NCI-H2107 treated with DMSO at 0.1 percent for 48 hours (cell line): ENCODE results near the gene MAGI3.
A peak's percentile ranks its signal among the peaks of the same experiment; 100 is the strongest.

Experiments used
- DNase-seq: peaks from one replicate; lab custom pipeline; 2025; ENCODE audit not compliant: unreplicated experiment; lab: John Stamatoyannopoulos, UW

The MAGI3 gene

DNA sequence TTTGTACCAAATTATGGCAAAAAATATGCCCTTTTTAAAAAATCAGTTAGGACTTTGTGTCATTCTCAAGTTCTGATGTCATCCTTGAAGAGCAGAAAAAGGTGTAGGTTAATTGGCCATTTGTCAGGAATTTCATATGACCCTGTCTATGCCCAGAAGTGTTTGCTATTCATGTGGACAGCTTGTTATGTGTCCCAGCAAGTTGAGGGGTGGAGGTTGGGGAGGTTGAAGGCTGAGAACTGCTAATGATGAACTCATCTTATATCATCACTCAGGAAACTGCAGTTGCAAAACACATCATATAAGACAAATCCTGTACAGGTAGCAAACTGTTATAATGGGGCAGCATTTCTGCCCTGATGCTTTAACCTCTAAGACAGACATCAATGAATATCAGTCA lies 262.5 kb downstream of the MAGI3 start:
- DNase-seq = no peak

DNA sequence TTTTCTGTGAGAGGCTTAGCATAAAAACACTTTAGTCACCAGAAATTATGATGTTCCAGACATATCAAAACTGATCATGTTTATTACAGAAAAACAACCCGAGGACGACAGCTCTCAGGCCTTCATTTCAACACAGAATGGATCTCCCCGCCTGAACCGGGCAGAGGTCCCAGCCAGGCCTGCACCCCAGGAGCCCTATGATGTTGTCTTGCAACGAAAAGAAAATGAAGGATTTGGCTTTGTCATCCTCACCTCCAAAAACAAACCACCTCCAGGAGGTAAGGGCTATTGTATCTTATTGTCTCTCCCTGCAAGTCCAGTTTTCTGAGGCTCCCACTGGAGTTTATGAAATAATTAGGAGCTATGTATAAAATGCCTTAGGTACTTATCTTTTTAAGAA lies 263.4 kb downstream of the MAGI3 start:
- no peak for DNase-seq

DNA sequence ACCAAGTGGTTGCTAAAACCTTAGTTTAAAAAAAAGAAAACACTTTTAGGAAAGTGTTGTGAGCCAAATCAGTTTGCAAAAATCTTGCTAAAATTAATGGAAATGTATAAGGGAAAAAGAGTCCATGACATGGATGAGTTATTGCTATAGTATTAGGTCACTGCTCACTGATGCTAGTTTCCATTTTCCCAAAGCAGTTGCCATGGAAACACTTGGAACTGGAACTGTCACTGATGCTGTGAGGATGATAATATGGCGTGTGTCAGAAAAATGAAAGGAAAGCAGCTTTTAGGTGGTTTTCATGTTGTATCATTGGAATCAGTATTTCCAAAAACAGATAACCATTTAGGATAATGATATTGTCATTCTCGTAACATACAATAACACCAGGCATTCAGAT lies 264.6 kb downstream of the MAGI3 start:
- no peak for DNase-seq

DNA sequence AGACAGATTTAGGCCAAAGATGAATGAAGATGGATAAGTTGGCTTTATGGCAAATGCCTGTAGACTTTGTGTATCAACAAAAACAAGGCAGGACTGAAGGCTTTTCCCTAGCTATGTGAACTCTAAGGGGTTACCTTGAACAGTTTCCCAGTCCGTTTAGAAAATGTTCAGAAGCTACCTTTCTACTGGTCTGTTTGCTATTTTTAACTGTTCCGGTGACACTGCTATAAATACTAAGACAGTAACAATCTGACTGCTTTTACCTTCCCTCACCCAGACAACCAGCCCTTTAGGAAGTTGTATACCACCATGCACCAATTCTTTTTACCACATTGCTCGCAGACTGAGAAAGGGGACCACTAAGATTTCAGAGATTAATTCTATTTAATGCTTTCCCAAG lies 266.8 kb downstream of the MAGI3 start:
- DNase-seq = no peak

DNA sequence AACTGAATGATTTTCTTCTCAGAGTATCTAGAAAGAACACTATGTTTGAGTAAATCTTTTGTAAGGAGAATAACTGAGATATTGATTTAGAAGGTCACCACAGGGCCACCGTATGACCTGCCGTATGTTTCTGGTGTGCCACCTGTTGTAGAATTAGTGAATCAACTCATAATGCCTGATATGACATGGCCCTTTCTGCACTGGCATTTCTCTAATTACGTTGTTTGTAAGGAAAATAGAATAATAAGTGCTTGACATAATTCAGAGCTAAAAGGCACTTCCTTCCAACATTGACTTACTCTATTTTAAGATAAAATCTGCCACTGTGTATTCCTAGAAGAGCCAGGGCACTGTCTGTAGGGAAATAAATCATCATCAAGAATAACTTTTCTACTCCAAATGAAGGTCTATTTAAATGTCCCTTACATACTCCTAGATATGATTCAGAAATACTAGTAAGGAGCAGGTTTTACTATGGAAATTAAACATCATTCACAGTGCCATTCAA lies 267.3 kb downstream of the MAGI3 start:
- DNase-seq = no peak

DNA sequence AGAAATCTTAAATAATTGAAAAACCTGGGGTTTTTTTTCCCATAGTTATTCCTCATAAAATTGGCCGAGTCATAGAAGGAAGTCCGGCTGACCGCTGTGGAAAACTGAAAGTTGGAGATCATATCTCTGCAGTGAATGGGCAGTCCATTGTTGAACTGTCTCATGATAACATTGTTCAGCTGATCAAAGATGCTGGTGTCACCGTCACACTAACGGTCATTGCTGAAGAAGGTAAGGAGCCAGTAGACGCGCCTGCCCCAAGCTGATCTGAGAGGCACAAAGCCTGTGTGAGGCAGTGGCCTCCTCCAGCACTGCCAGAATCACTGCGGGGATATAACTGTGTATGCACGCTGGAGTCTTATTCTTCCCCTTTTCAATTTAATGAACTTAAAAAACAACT lies 268.7 kb downstream of the MAGI3 start:
- DNase-seq = no peak

DNA sequence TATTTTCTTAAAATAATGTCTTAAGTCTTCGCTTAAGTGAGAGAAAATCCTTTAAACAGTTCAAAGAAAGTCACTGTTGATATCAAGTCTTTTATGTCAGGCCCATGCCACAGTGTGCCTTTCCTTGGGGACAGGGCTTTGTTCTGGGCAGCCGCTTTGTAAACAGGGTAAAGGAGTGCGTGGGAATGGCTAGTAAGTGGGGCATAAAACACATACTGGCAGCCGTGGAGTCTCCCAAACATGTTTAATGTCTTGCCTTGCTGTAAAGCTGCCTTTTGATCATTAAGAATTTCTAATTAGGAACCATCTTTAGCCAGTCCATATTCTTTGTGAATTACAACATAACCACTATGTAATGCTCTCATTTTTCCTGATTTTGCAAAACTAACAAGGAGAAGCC lies 269.2 kb downstream of the MAGI3 start:
- no peak for DNase-seq

DNA sequence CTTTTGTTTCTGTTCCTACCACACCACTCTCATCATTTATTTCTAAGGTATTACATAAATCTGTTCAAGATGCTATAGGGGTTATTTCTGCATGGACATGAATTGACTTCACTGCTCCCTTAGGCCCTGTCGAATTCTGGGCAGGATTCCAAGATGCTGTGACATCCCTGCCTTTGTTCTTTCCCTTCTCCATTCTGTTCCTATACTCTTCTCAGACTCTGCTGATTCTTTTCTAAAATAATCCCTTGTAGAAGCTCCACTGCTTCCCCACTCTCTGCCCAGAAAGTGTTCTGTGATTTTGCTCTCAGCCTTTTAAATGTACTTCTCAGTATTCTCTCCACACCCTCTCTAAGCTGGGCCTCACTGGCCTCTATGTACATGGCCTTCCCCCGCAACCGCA lies 269.8 kb downstream of the MAGI3 start:
- DNase-seq = no peak

DNA sequence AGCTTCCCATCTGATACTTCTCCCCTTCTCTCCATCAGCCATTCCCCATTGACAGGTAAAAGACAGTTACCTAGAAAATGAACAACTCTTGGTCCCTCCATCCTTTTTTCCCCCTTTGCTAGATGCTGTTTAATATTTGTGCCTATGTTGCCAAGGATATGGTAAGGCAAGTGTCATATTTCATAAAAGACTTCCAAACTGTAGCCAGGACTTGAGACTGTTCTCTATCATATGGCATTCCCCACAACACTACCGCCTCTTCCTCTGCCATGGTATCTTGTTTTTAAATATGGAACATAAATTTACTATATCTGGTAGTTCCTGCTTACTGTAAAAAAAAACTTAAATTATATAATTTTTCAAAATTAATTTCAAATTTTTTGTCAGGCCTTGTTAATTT lies 271.8 kb downstream of the MAGI3 start:
- DNase-seq = no peak

DNA sequence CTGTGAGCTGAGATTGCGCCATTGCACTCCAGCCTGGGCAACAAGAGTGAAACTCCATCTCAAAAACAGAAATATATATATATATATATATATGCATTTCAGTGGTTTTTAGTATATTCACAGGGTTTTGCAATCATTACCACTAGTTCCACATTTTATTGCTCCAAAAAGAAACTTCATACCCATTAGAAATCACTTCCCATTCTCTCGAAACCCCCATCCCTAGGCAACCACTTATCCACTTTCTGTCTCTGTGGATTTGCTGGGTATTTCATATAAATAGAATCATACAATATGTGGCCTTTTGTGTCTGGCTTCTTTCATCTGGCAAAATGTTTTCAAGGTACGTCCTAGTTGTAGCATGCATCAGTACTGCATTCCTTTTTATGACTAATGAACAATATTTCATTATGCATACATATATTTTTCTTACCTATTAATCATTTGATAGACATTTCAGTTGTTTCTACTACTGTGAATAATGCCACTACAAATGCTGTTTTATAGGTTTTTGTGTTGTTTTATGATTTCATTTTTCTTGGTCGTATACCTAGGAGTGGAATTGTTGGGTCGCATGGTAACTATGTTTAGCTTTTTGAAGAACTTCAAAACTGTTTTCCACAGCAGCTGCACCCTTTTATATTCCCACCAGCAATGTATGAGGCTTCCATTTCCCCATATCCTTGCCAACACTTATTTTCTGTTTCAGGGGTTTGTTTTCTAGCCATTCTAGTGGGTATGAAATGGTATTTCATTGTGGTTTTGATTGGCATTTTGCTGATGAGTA lies 273.0 kb downstream of the MAGI3 start:
- DNase-seq = no peak

DNA sequence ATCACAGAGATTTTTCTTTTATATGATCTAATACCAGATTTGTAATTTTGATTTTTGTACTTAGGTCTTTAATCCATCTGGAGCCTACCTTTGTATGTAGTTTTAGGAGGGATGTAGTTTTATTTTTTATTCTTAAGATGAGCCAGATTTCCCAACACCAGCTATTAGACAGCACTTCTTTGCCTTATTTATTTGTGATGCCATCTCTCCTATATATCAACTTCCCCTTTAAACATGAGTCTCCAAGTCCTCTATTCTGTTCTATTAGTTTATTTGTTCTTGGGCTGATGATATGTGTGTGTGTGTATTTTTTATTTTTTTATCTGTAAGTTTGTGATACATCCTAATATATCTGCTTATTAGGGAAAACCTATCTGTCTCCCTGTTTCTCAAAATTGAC lies 274.8 kb downstream of the MAGI3 start:
- DNase-seq = no peak

DNA sequence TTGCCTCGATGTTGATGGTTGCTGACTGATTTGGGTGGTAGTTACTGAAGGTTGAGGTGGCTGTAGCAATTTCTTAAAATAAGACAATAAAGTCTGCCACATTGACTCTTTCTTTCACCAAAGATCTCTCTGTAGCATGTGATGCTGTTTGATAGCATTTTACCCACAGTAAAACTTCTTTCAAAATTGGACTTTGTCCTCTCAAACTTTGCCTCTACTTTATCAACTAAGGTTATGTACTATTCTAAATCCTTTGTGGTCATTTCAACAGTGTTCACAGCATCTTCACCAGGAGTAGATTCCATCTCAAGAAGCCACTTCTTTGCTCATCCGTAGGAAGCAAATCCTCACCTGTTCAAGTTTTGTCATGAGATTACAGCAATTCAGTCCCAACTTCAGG lies 275.8 kb downstream of the MAGI3 start:
- no peak for DNase-seq

DNA sequence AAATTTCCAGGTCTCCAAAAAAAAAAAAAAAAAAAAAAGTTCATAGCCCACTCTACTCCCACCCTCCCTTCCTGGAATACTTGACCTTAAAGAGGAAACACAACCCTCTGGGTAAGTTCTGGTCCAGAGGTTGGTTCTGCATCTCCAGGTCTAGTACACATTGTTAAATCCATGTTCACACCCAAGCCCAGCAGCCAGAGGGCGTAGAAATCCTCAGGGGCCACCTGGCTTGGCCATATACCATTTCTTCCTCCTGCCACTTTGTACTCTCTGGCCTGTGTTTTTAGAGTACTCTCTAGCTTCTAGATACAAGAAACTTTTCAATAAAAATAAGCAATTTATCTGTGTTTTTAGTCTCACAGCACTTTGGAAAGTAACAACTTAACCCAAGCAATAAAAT lies 279.7 kb downstream of the MAGI3 start:
- DNase-seq = no peak

DNA sequence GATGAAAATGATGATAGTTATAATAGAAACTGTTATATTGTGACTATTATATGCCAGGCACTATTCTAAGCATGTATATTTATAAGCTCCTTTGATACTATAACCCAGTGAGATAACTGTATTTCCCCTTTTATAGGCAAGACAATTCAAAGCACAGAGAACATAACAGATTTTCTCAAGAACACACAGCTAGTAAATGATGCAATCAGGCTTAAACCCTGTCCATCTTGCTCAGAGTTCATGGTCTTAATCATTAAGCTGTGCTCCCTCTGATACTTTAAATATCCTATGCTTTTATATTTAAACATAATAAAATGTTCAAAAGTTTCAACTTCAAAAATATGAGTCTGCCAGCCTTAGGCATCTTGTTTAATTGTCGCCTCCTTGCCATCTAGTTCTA lies 280.3 kb downstream of the MAGI3 start:
- DNase-seq = no peak

DNA sequence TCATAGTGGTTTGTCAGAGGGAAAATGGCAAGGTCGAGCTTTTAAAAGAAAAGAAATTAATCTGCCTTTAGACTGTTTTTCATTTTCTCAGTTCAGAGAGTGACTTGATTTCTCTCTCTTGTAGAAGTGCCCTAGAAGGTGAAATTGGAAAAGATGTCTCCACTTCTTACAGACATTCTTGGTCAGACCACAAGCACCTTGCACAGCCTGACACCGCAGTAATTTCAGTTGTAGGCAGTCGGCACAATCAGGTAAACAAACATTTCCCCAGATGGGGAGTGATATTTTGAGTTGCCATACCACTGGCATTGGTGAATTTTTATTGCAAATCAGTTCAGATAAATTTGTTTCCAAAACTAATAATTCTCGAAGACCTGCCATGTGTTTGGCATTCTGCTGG lies 282.2 kb downstream of the MAGI3 start:
- DNase-seq = no peak

DNA sequence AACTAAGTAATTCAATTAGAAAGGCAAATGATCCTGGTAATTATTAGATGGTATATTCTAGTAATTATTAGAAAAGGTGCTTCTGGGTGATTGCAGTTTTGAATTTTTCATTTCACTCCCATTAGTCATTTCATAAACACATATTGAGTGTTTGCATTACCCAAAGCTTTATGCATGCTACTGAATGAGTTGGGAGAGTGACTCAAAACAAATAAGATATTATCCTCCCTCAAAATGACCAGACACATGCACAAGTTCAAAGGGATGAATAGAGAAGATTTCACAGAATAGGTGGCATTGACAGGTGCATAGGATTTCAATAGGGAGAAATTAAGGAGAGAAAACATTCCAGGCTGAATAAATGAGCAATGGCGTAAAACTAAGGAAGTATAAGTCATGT lies 284.3 kb downstream of the MAGI3 start:
- no peak for DNase-seq

DNA sequence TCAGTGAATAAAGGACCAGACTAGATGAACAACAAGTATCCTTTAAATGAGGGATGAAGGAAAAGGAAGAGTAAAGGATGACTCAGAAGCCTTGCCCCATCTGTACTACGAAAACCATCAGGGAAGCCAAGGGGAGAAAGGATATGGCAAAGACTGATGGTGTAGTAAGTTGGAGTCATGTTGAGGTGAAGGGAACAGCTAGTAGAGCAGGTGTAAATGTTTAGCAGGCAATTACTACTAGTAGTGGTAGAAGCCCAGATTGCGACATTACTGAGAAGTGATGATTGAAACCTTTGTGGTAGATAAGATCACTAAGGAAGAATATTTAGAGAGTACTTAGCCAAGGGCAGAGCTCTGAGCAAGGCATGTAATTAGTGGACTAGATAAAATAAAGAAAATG lies 285.0 kb downstream of the MAGI3 start:
- no peak for DNase-seq

DNA sequence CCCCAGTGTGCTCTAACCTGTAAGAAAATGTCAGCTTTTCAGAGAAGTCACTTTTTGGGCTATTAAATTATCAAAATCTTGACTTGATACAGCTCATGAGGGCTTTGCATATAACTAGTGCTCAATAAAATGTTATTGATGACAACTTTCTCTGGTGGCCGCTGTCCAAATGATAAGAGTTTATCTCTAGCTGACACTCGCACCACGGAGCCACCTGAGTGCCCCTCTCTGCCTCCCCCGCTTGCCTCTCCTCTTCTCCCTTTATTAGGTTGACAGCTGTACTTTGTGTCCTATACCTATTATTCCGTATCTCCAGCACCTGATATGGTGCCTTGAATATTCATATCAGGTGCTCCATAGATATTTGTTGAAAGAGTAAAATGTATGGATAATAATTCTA lies 286.2 kb downstream of the MAGI3 start:
- no peak for DNase-seq

DNA sequence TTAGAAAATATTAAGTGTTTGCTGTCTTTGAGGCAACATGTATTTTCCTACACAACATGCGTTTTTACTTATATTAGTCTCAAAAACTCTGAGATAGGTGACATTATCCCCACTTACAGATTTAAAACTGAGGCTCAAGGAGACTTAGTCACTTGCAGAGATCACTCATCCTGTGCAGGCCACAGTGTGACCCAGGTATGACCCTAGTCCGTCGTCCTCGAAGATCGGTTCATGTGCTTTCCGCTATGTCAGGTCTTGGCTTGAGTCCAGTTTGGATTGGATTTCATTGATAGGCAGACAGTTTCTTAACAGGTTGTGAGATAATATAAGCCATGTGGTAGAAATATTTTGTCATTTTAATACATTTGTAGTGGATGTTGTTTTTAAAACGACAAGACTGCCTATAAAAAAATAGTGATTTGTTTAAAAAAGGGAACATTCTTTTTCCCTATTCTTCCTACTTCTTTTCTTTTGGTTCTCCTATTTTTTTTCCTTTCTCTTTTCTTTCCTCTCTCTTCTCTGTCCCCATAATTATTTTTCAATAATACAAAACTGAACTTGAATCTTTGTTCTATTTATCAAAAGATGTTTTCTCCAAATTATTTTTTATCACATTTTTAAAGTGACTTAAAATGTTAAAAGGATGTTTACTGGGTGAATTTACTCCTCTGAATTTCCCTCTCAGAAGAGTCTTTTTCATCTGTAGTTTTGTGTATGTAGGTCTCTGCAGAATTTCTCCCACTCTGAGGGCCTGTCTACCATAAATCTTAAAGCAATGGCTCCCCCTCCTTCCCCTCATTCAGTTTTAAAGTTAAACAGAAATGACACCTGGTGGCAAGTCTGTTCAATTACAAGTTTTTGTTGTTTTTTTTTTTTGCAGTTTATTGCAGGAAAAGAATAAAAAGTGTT lies 287.2 kb downstream of the MAGI3 start:
- DNase-seq = peak; percentile 50

DNA sequence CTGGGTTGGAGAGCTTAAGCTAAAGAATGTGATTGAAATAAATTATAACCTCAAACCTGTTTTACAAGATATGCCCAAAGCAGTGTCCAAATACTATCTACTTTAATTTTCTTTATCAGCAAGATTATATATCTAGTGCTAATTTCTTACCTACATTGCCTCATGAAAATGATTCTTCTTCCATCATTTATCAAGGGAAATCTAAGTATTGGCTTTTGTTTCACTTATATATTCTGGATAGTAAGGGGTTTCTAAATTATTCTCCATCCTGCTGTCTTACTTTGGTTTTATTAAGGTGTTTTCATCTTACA lies 287.8 kb downstream of the MAGI3 start:
- DNase-seq = no peak

DNA sequence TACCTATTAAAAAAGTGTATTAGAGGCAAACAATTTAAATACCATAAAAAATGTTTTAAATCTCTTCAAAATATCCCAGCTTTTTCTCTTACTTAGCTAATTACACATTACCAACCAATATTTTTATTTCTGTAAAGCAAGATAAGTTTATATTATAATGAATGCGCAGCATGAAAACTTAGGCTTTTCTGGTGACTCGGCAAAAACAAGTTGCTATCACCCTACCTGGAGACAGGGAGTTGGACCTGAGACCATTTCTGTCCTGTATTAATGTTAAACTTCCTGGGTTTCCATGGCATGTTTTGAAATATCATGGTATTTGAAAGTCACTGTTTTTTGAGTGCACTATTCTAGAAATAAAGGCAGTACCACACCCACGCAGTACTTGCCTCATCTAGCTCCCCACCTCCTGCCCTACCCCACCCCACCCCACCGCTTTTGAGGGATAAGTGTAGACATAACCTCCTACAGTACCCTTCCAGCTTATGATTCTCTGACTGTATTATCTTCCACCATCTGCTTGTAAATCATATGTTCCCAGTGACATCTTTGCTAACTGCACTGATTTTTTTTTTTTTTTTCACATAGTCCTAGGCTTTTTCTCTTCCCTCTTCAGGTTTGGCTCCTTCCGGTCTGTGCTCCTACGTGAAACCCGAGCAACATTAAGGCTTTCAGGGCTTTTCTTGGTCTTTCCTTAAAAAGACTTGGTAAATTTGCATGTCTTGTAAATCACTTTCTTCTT lies 291.5 kb downstream of the MAGI3 start:
- no peak for DNase-seq
